CD8-positive, alpha-beta memory T cell (primary cell): Measurements from ENCODE around the gene RAB11FIP2. TPM values are rescaled to one million over a fixed set of nuclear protein-coding genes. Genes with fewer than 3 reads are reported as not detected.

Experiments used
- CTCF ChIA-PET: fragments of 350-600 bp; sonication (Branson Sonifier 250); formaldehyde crosslinking; loops from one replicate; lab custom pipeline; 2021; ENCODE audit warnings: antibody characterized with exemption; lab: Charles Lee
- POLR2A ChIA-PET: fragments of 350-600 bp; sonication (Branson Sonifier 250); formaldehyde crosslinking; loops from one replicate; lab custom pipeline; 2021; ENCODE audit warnings: antibody characterized with exemption; lab: Charles Lee
- DNase-seq, 5 donors: peaks; one replicate each; pipeline versions ENCODE4 v3.0.0 to v3.0.0-alpha.2; 2020 to 2022; ENCODE audit warnings: mixed read lengths in 1 of 5
- H3K27ac ChIP-seq: one replicate; pipeline ENCODE4 v1.7.0; 2013; ENCODE audit warnings: low read depth, mild to moderate bottlenecking, low read length, moderate library complexity
- H3K27me3 ChIP-seq: 2 replicates; pipeline ENCODE4 v1.7.0; 2013; ENCODE audit warnings: low read length, mild to moderate bottlenecking; ENCODE audit not compliant: insufficient read depth, poor library complexity, severe bottlenecking
- H3K36me3 ChIP-seq: 2 replicates; pipeline ENCODE4 v1.7.0; 2013; ENCODE audit warnings: mild to moderate bottlenecking, low read length, moderate library complexity; ENCODE audit not compliant: insufficient read depth
- H3K4me1 ChIP-seq: 2 replicates; pipeline ENCODE4 v1.7.0; 2013; ENCODE audit warnings: mild to moderate bottlenecking, low read length, moderate library complexity; ENCODE audit not compliant: insufficient read depth
- H3K4me3 ChIP-seq: 2 replicates; pipeline ENCODE4 v1.7.0; 2013; ENCODE audit warnings: mild to moderate bottlenecking, low read length
- H3K9me3 ChIP-seq: 2 replicates; pipeline ENCODE4 v1.7.0; 2013; ENCODE audit warnings: mild to moderate bottlenecking, low read length
- H3K27ac Mint-ChIP-seq, 8 donors: one replicate each; pipeline ENCODE4 v1.8.0; 2020 to 2021; ENCODE audit warnings: mixed read lengths in 8 of 8, mild to moderate bottlenecking in 6 of 8, inconsistent platforms in 3 of 8, moderate library complexity in 3 of 8
- H3K27me3 Mint-ChIP-seq, 2 donors: one replicate each; pipeline ENCODE4 v1.8.0; 2020 to 2021; ENCODE audit warnings: mixed read lengths in 2 of 2, mild to moderate bottlenecking in 1 of 2, moderate library complexity in 1 of 2
- H3K36me3 Mint-ChIP-seq, 3 donors: one replicate each; pipeline ENCODE4 v1.8.0; 2020 to 2021; ENCODE audit warnings: mixed read lengths in 3 of 3, inconsistent platforms in 1 of 3, mild to moderate bottlenecking in 1 of 3
- H3K4me1 Mint-ChIP-seq, 3 donors: one replicate each; pipeline ENCODE4 v1.8.0; 2020 to 2021; ENCODE audit warnings: mixed read lengths in 3 of 3, inconsistent platforms in 1 of 3, mild to moderate bottlenecking in 1 of 3
- H3K4me3 Mint-ChIP-seq, 7 donors: one replicate each; pipeline ENCODE4 v1.8.0; 2020 to 2021; ENCODE audit warnings: mixed read lengths in 7 of 7, mild to moderate bottlenecking in 6 of 7, moderate library complexity in 4 of 7, inconsistent platforms in 2 of 7
- H3K9me3 Mint-ChIP-seq, 5 donors: one replicate each; pipeline ENCODE4 v1.8.0; 2020 to 2022; ENCODE audit warnings: mixed read lengths in 5 of 5, mild to moderate bottlenecking in 3 of 5, moderate library complexity in 2 of 5, inconsistent platforms in 1 of 5
- polyA plus RNA-seq: library from polyadenylated mRNA; unstranded; fragments of 300-500 nt; fragmentation: Illumina TruSeq; gene quantifications from one replicate; pipeline ENCODE4 v1.2.3, GENCODE V29; 2021
- total RNA-seq, 2 experiments: library from RNA; stranded (reverse); gene quantifications; one replicate each; pipeline ENCODE4 v1.2.3, GENCODE V29; 2021

RAB11FIP2 gene
- total and polyA plus RNA-seq, 3 experiments from 2014 or later, result 9.8 to 10.5 (median 10.1) TPM

DNA sequence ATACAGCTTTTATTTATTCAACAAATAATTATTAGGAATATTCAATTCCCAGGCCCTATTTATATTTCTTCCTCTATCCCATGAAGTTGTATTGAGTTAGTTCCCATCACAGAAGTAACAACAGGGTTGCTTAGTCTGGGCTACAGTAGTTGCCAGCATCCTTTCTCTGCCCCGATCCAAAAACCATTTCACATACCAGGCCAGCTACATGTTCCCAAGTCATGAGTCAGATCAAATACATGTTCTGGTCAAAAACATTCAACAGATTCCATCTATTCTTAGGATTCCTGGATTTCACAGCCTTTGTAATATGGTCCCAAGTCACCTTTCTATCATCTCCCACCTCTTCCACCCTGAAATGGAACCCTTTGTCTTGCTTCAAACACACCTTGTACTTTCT, 91.6 kb downstream of the RAB11FIP2 start:
- H3K36me3 ChIP-seq, result no peaks in the 10 kb centered on the region
- Mint-ChIP-seq H3K27me3 (peaks cover 5 to 40% of the 10 kb centered on the region in 2 donors), H3K4me3 (no peak overlapping the region), H3K36me3 (no peaks in the 10 kb centered on the region), H3K4me1 (no peaks in the 10 kb centered on the region), H3K27ac (no peak overlapping the region), H3K9me3 (peaks cover 0 to 2% (median 0%) of the 10 kb centered on the region in 5 donors)
- no peak overlapping the region for H3K27ac ChIP-seq
- H3K9me3 ChIP-seq, result no peaks in the 10 kb centered on the region
- H3K27me3 ChIP-seq, result no peaks in the 10 kb centered on the region
- ChIA-PET POLR2A (no interaction called here), CTCF (no interaction called here)
- H3K4me3 ChIP-seq, result no peak overlapping the region
- DNase-seq, result no peak
- no peaks in the 10 kb centered on the region for H3K4me1 ChIP-seq
